HG03342 (cell line): ENCODE data around the gene ETAA1.

ENCODE experiments used
- ATAC-seq: cut with Tn5 transposase; IDR thresholded peaks from one replicate; pipeline ENCODE4 v1.9.1; 2021; ENCODE audit warnings: mild to moderate bottlenecking, moderate library complexity; ENCODE audit not compliant: unreplicated experiment

Gene ETAA1

GRCh38 chr2:67436221-67436620 lies 39.1 kb downstream of the ETAA1 start:
- no peak for ATAC-seq

- no peak for ATAC-seq
Measured at GRCh38 chr2:67437114-67437513, 40.0 kb downstream of the ETAA1 start.

DNA sequence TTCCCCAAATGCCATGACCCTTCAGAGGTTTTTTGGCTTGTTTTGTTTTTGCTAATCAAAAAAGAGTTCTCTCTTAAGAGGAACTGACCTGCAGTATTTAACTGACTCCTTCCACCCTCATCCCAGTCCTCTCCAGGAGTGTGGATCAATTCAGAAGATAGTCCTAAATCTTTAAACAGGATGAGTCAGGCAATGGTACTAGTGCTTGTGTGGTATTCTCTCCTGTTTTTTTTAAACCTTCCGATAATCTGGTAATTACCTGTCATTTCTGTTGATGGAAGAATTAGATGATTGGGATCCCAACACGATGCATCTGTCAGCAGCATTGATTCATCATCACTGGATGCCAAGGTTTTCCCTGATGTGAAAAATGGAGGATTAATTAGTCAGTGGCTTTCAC lies 41.2 kb downstream of the ETAA1 start:
- ATAC-seq: no peak

GRCh38 chr2:67445652-67446268 lies 48.6 kb downstream of the ETAA1 start:
- ATAC-seq: no peak

GRCh38 chr2:67446491-67446911 lies 49.4 kb downstream of the ETAA1 start:
- no peak for ATAC-seq

- ATAC-seq: no peak
Measured at GRCh38 chr2:67448648-67449047, 51.5 kb downstream of the ETAA1 start.

DNA sequence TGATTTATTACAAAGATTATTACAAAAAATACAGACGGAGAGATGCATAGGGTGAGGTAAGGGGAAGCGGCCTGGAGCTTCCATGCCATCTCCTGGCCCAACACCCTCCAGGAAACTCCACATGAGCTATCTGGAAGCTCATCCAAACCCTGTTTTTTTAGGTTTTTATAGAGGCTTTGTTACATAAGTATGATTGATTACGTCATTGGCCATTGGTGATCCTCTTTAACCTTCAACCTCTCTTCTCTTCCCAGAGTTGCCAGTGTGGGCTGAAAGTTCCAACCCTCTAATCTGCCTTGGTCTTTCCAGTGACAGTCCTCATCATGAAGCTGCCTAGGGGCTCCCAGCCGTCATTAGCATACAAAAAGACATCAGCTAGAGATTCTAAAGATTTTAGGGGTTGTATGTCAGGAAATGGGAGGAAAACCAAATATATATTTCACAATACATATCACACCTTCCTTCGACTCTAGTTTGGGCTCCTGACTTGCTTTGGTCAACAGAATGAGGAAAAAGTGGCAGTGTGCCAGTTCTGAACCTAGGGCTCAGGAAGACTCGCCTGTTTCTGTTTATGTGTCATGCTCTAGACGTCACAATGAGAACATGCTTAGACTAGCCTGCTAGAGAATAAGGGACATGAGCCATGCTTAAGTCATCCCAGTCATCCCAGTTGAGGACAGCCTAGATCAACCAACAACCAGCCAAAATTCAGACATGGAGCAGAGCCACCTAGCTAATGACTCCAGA lies 54.1 kb downstream of the ETAA1 start:
- ATAC-seq: no peak

DNA sequence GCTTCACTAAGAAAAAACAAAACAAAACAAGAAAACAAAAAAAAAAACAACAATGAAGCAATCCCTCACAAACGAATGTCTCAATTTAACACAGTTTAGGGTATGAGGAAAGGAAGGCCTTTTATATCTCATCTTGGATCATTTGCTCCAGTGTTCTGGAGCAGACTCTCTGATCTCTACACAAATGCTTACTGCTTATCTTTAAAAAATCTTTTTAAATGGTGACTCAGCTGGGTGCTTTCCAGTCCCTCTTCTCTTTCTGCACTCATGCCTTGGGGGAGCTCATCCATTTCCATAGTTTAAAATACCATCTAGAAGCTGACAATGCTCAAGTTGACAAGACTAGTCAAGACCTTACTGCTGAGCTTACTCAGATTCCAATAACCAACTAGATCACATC lies 56.2 kb downstream of the ETAA1 start:
- no peak for ATAC-seq

- no peak for ATAC-seq
Measured at GRCh38 chr2:67455219-67456142, 58.3 kb downstream of the ETAA1 start.

- no peak for ATAC-seq
Measured at GRCh38 chr2:67456428-67456827, 59.3 kb downstream of the ETAA1 start.

DNA sequence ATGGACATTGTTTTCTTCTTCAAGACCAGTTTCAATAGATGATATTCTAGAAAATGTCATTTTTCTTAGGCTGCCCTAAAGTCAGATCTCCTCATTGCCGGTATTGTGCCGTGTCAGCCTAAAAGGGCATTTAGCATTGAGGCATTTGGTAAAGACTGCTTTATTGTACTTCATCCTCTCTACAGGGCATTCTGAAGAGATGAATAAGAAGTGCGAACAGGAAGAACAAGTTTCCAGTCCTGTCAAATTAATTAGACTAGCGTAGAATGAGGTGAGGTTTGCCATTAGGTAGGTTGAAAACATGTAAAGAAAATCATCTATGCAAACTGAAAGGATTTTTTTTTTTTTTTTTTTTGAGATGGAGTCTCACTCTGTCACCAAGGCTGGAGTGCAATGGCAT lies 60.6 kb downstream of the ETAA1 start:
- no peak for ATAC-seq

DNA sequence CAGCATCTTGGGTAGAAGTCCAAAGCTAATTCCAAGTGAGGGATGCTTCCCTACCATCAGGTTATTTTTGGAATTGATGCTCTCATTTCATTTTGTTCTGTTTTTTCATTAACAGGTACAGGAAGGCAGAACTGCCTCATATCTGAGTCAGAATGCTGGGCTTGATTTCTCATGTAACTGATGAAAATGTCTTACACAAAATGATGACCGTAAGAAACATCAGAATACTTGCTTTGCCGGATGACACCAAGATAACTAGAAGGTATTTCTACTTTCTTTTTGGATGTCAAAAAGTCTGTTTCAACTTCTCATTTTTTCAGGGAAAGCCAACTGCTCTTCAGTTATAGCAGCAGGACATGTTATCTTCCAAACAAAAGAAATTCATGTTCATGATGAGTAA lies 62.6 kb downstream of the ETAA1 start:
- ATAC-seq: no peak
